NOMO-1 treated with DMSO at 0.1 percent for 48 hours (cell line): ENCODE results near the gene ASB8.

Experiments
- DNase-seq: peaks from one replicate; lab custom pipeline; 2025; ENCODE audit not compliant: unreplicated experiment; lab: John Stamatoyannopoulos, UW

ASB8 gene

GRCh38 chr12:48106681-48107613 lies 50.4 kb downstream of the ASB8 start:
- DNase-seq: no peak

GRCh38 chr12:48105867-48106680 lies 51.2 kb downstream of the ASB8 start, which contains the start of gene SENP1:
SENP1 (minus strand) TSS chr12:48106079; CDS start chr12:48101472, 4,607 bp downstream.
- peak; percentile 86 for DNase-seq

- peak; percentile 30 for DNase-seq
These were observed 51.9 kb downstream of the ASB8 start for GRCh38 chr12:48105321-48105866.

GRCh38 chr12:48104531-48104930 lies 52.8 kb downstream of the ASB8 start:
- no peak for DNase-seq
